Mesendoderm (in vitro differentiated cells): ENCODE measurements around the gene SYT7.

Source experiments
- DNase-seq: peaks from one replicate; pipeline ENCODE4 v3.0.0; 2013
- H2AK5ac ChIP-seq: 2 replicates; pipeline ENCODE4 v1.6.1; 2013; ENCODE audit warnings: low read length, inconsistent platforms
- H2BK120ac ChIP-seq: 2 replicates; pipeline ENCODE4 v1.6.1; 2013; ENCODE audit warnings: low read depth, mild to moderate bottlenecking, low read length, moderate library complexity, mixed read lengths
- H2BK15ac ChIP-seq: replicated peaks from 2 replicates; pipeline ENCODE4 v1.6.1; 2013; ENCODE audit warnings: low read depth, mild to moderate bottlenecking, moderate library complexity
- H2BK5ac ChIP-seq: 2 replicates; pipeline ENCODE4 v1.6.1; 2013; ENCODE audit warnings: low read length, inconsistent platforms
- H3K18ac ChIP-seq: 2 replicates; pipeline ENCODE4 v1.6.1; 2013; ENCODE audit warnings: mild to moderate bottlenecking, low read length, mixed read lengths
- H3K23ac ChIP-seq: one replicate; pipeline ENCODE4 v1.6.1; 2013; ENCODE audit warnings: low read length
- H3K27ac ChIP-seq: 2 replicates; pipeline ENCODE4 v1.5.1; 2013; ENCODE audit warnings: low read depth, mild to moderate bottlenecking, inconsistent platforms, low read length, moderate library complexity
- H3K27me3 ChIP-seq: 2 replicates; pipeline ENCODE4 v1.6.1; 2013; ENCODE audit warnings: low read length, control low read depth, mild to moderate bottlenecking, inconsistent platforms; ENCODE audit not compliant: insufficient read depth, poor library complexity
- H3K36me3 ChIP-seq: 2 replicates; pipeline ENCODE4 v1.6.1; 2013; ENCODE audit warnings: low read length, inconsistent platforms; ENCODE audit not compliant: control insufficient read depth, insufficient read depth
- H3K4ac ChIP-seq: one replicate; pipeline ENCODE4 v1.6.1; 2013; ENCODE audit warnings: low read depth, mild to moderate bottlenecking, low read length, moderate library complexity
- H3K4me1 ChIP-seq: 2 replicates; pipeline ENCODE4 v1.6.1; 2013; ENCODE audit warnings: low read depth, low read length, inconsistent platforms; ENCODE audit not compliant: control insufficient read depth
- H3K4me2 ChIP-seq: 2 replicates; pipeline ENCODE4 v1.6.1; 2013; ENCODE audit warnings: low read length
- H3K4me3 ChIP-seq: 2 replicates; pipeline ENCODE4 v1.5.1; 2013; ENCODE audit warnings: mild to moderate bottlenecking, low read length
- H3K56ac ChIP-seq: one replicate; pipeline ENCODE4 v1.6.1; 2013; ENCODE audit warnings: low read length
- H3K79me1 ChIP-seq: 2 replicates; pipeline ENCODE4 v1.6.1; 2013; ENCODE audit warnings: low read length, inconsistent platforms
- H3K79me2 ChIP-seq: 2 replicates; pipeline ENCODE4 v1.6.1; 2013; ENCODE audit warnings: mild to moderate bottlenecking, low read length; ENCODE audit not compliant: control insufficient read depth, insufficient read depth
- H3K9ac ChIP-seq: 2 replicates; pipeline ENCODE4 v1.6.1; 2013; ENCODE audit warnings: low read length, inconsistent platforms
- H4K5ac ChIP-seq: one replicate; pipeline ENCODE4 v1.6.1; 2013; ENCODE audit warnings: low read length
- H4K8ac ChIP-seq: one replicate; pipeline ENCODE4 v1.6.1; 2013; ENCODE audit warnings: low read depth, mild to moderate bottlenecking, control low read depth, low read length, moderate library complexity
- WGBS: extraction: QIAGEN DNeasy Blood & Tissue Kit; methylation state at CpG from one replicate; pipeline ENCODE4 v1.1.7; 2013; ENCODE audit warnings: low lambda C conversion rate, missing lambda C conversion rate; ENCODE audit not compliant: insufficient coverage; ENCODE audit errors: extremely low coverage; 5-methylcytosine and 5-hydroxymethylcytosine counted together

Gene SYT7

GRCh38 chr11:61539831-61540357, 41.0 kb downstream of the SYT7 start:
- Histone ChIP-seq H3K4me1 (peaks cover 4% of the 10 kb centered on the region), H3K9ac (no peak overlapping the region), H3K79me1 (no peaks in the 10 kb centered on the region), H3K36me3 (no peaks in the 10 kb centered on the region), H3K4me2 (no peak overlapping the region), H3K79me2 (no peaks in the 10 kb centered on the region), H4K5ac (no peak overlapping the region), H3K4ac (no peak overlapping the region), H3K27me3 (no peaks in the 10 kb centered on the region), H3K18ac (no peak overlapping the region), H3K23ac (no peak overlapping the region), H3K4me3 (no peak overlapping the region), H2BK120ac (no peak overlapping the region), H4K8ac (no peak overlapping the region), H3K56ac (no peak overlapping the region), H2BK5ac (no peak overlapping the region), H2BK15ac (no peak overlapping the region), H3K27ac (no peak overlapping the region), H2AK5ac (no peak overlapping the region)
- DNase-seq = no peak
- WGBS = no CpG with 5 or more reads among the region's 14 CpGs

GRCh38 chr11:61539006-61539405, 41.9 kb downstream of the SYT7 start:
- Histone ChIP-seq H2BK5ac (no peak overlapping the region), H3K4me3 (no peak overlapping the region)

GRCh38 chr11:61538636-61538961, 42.3 kb downstream of the SYT7 start:
- Histone ChIP-seq H3K4me2 (no peak overlapping the region), H3K27ac (no peak overlapping the region), H2BK5ac (no peak overlapping the region), H3K36me3 (no peaks in the 10 kb centered on the region), H3K79me2 (no peaks in the 10 kb centered on the region), H4K8ac (no peak overlapping the region), H3K4me3 (no peak overlapping the region), H3K9ac (no peak overlapping the region), H3K18ac (no peak overlapping the region), H3K56ac (no peak overlapping the region), H2BK15ac (no peak overlapping the region), H3K79me1 (no peaks in the 10 kb centered on the region), H2AK5ac (no peak overlapping the region), H3K23ac (no peak overlapping the region), H4K5ac (no peak overlapping the region), H3K27me3 (no peaks in the 10 kb centered on the region), H3K4me1 (peaks cover 4% of the 10 kb centered on the region), H2BK120ac (no peak overlapping the region), H3K4ac (no peak overlapping the region)
- DNase-seq = no peak
- no CpG with 5 or more reads among the region's 9 CpGs for WGBS

More at GRCh38 chr11:61539006-61539405, 41.9 kb downstream of the SYT7 start:
- no peaks in the 10 kb centered on the region for H3K79me1 ChIP-seq
- no peak overlapping the region for H3K27ac ChIP-seq
- peaks cover 4% of the 10 kb centered on the region for H3K4me1 ChIP-seq
- no peaks in the 10 kb centered on the region for H3K27me3 ChIP-seq
- H3K18ac ChIP-seq = no peak overlapping the region
- H3K79me2 ChIP-seq = no peaks in the 10 kb centered on the region
- no peak overlapping the region for H3K23ac ChIP-seq
- H3K56ac ChIP-seq = no peak overlapping the region
- H4K5ac ChIP-seq = no peak overlapping the region
- no peaks in the 10 kb centered on the region for H3K36me3 ChIP-seq
- H2BK15ac ChIP-seq = no peak overlapping the region
- no peak for DNase-seq
- WGBS = no CpG with 5 or more reads among the region's 11 CpGs
- no peak overlapping the region for H3K4ac ChIP-seq
- no peak overlapping the region for H2BK120ac ChIP-seq
- H3K9ac ChIP-seq = no peak overlapping the region
- H3K4me2 ChIP-seq = no peak overlapping the region
- no peak overlapping the region for H2AK5ac ChIP-seq
- no peak overlapping the region for H4K8ac ChIP-seq

GRCh38 chr11:61537326-61537725, 43.5 kb downstream of the SYT7 start:
- H3K23ac ChIP-seq = no peak overlapping the region
- H3K27me3 ChIP-seq = no peaks in the 10 kb centered on the region
- peaks cover 4% of the 10 kb centered on the region for H3K4me1 ChIP-seq
- DNase-seq = no peak
- H3K18ac ChIP-seq = no peak overlapping the region
- no peak overlapping the region for H2BK15ac ChIP-seq
- no peak overlapping the region for H3K9ac ChIP-seq
- H3K4me3 ChIP-seq = no peak overlapping the region
- H3K79me1 ChIP-seq = no peaks in the 10 kb centered on the region
- H3K4ac ChIP-seq = no peak overlapping the region
- H3K79me2 ChIP-seq = no peaks in the 10 kb centered on the region
- H3K27ac ChIP-seq = no peak overlapping the region
- H3K36me3 ChIP-seq = no peaks in the 10 kb centered on the region
- no CpG with 5 or more reads among the region's 8 CpGs for WGBS
- no peak overlapping the region for H2AK5ac ChIP-seq
- H2BK5ac ChIP-seq = no peak overlapping the region
- H4K8ac ChIP-seq = no peak overlapping the region
- H3K56ac ChIP-seq = no peak overlapping the region
- H4K5ac ChIP-seq = no peak overlapping the region
- no peak overlapping the region for H2BK120ac ChIP-seq
- no peak overlapping the region for H3K4me2 ChIP-seq

- Histone ChIP-seq H3K27ac (no peak overlapping the region), H3K9ac (no peak overlapping the region), H2BK15ac (no peak overlapping the region), H3K27me3 (no peaks in the 10 kb centered on the region), H3K4me2 (no peak overlapping the region), H3K23ac (no peak overlapping the region), H3K4ac (no peak overlapping the region), H4K8ac (no peak overlapping the region), H4K5ac (no peak overlapping the region), H3K36me3 (no peaks in the 10 kb centered on the region), H3K18ac (no peak overlapping the region), H3K56ac (no peak overlapping the region), H3K79me2 (no peaks in the 10 kb centered on the region), H2AK5ac (no peak overlapping the region), H3K4me1 (peaks cover 1% of the 10 kb centered on the region), H2BK120ac (no peak overlapping the region), H2BK5ac (no peak overlapping the region), H3K4me3 (no peak overlapping the region), H3K79me1 (no peaks in the 10 kb centered on the region)
- WGBS = no CpG with 5 or more reads among the region's 2 CpGs
- peak; percentile 35 for DNase-seq
These were observed 44.1 kb downstream of the SYT7 start for GRCh38 chr11:61536676-61537270.
